ENCODE measurements around the gene ATF6B. TPM values are rescaled to one million over a fixed set of nuclear protein-coding genes. Genes with fewer than 3 reads are reported as not detected.

Gene ATF6B
- total and polyA plus RNA-seq, 4 experiments from 2014 or later = 11.4 to 154 (median 89.2) TPM

DNA sequence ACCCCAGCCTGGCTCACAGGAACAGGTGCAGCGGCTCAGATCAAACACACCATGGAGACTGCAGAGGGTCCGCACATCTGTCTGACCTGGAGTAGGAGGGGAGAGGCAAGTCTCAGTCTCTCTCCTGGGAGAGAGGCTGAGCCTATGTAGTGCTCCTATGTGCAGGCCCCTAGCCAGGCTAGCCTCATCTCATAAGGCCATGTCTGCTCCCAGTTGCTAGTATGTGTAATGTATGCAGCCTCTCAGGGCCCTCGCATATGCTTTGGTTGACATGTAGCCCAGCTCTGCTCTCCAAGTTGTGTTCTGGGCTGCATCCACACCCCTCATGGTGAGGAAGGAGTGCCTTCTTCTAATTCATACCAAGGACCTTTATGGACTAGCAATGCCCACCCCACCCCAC lies 30.7 kb downstream of the ATF6B start:
- H3K36me3 Mint-ChIP-seq = no peaks in the 10 kb centered on the region
- no peak overlapping the region for H3K4me3 Mint-ChIP-seq
- no peak for DNase-seq
- H3K4me1 ChIP-seq (ENCODE audit: insufficient read depth, low read length) = no peaks in the 10 kb centered on the region
- no peaks in the 10 kb centered on the region for H3K36me3 ChIP-seq (ENCODE audit: insufficient read depth, low read length)
- ChIA-PET POLR2A (ENCODE audit: partially characterized antibody) (no interaction called here), CTCF (ENCODE audit: partially characterized antibody) (no interaction called here)
- H3K9me3 ChIP-seq (ENCODE audit: control insufficient read depth in 1 of 2, low read length in 2 of 2) = no peaks in the 10 kb centered on the region
- H3K4me1 Mint-ChIP-seq = peaks cover 0 to 4% (median 1%) of the 10 kb centered on the region in 4 donors
- peak overlapping the region in 1 of 7 donors; percentile 7 for H3K27ac Mint-ChIP-seq
- H3K9me3 Mint-ChIP-seq = no peaks in the 10 kb centered on the region
- H3K27ac ChIP-seq (ENCODE audit: low read depth, low read length) = no peak overlapping the region
- H3K27me3 Mint-ChIP-seq = peaks cover 15 to 29% of the 10 kb centered on the region in 2 donors
- H3K4me3 ChIP-seq (ENCODE audit: low read length in 2 of 2) = no peak overlapping the region
- intact Hi-C loops (cut with micrococcal nuclease) = no loop called here
- peaks cover 23% of the 10 kb centered on the region for H3K27me3 ChIP-seq (ENCODE audit: insufficient read depth, low read length)

DNA sequence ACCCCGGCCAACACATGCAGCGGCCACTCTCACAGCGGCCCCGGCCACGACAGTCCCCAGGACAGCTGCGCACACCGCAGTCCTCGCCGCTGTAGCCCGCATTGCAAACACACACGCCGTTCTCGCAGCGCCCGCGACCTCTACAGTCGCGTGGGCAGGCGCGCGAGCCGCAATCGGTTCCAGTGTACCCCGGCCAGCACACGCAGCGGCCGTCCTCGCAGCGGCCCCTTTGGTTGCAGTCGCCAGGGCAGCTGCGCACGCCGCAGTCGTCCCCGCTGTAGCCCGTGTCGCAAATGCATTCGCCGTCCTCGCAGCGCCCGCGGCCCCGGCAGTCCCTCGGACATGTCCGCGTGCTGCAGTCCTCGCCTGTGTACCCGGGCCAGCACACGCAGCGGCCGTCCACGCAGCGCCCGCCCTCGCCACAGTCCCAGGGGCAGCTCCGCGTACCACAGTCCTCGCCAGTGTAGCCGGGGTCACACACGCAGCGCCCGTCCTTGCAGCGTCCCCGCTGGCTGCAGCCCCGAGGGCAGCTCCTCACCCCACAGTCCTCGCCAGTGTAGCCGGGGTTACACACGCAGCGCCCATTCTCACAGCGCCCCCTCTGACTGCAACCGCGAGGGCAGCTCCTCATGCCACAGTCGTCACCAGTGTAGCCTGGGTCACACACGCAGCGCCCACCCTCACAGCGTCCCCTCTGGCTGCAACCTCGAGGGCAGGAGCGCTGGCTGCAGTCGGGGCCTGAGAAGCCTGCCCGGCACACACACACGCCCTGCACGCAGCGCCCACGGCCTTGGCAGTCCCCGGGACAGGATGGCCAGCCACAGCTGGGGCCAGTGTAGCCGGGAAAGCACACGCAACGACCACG lies 31.4 kb downstream of the ATF6B start:
- no peaks in the 10 kb centered on the region for H3K4me1 ChIP-seq (ENCODE audit: insufficient read depth, low read length)
- DNase-seq = no peak
- H3K27me3 ChIP-seq (ENCODE audit: insufficient read depth, low read length) = peaks cover 23% of the 10 kb centered on the region
- Mint-ChIP-seq H3K4me1 (peaks cover 0 to 4% (median 1%) of the 10 kb centered on the region in 4 donors), H3K27me3 (peaks cover 15 to 29% of the 10 kb centered on the region in 2 donors), H3K36me3 (no peaks in the 10 kb centered on the region), H3K9me3 (no peaks in the 10 kb centered on the region), H3K4me3 (peak overlapping the region in 3 of 8 donors; percentile 10 to 77 (median 35)), H3K27ac (no peak overlapping the region)
- H3K36me3 ChIP-seq (ENCODE audit: insufficient read depth, low read length) = no peaks in the 10 kb centered on the region
- H3K9me3 ChIP-seq (ENCODE audit: control insufficient read depth in 1 of 2, low read length in 2 of 2) = no peaks in the 10 kb centered on the region
- no peak overlapping the region for H3K27ac ChIP-seq (ENCODE audit: low read depth, low read length)
- CTCF ChIA-PET (ENCODE audit: partially characterized antibody) = no interaction called here
- POLR2A ChIA-PET (ENCODE audit: partially characterized antibody) = no interaction called here
- no peak overlapping the region for H3K4me3 ChIP-seq (ENCODE audit: low read length in 2 of 2)
- intact Hi-C loops (cut with micrococcal nuclease) = no loop called here

- Mint-ChIP-seq H3K27me3 (peaks cover 15 to 29% of the 10 kb centered on the region in 2 donors), H3K27ac (no peak overlapping the region), H3K4me1 (peaks cover 0 to 4% (median 1%) of the 10 kb centered on the region in 4 donors), H3K9me3 (no peaks in the 10 kb centered on the region), H3K36me3 (no peaks in the 10 kb centered on the region), H3K4me3 (peak overlapping the region in 1 of 8 donors; percentile 45)
- Histone ChIP-seq H3K4me1 (ENCODE audit: insufficient read depth, low read length) (no peaks in the 10 kb centered on the region), H3K9me3 (ENCODE audit: control insufficient read depth in 1 of 2, low read length in 2 of 2) (no peaks in the 10 kb centered on the region), H3K4me3 (ENCODE audit: low read length in 2 of 2) (no peak overlapping the region), H3K36me3 (ENCODE audit: insufficient read depth, low read length) (no peaks in the 10 kb centered on the region), H3K27ac (ENCODE audit: low read depth, low read length) (no peak overlapping the region), H3K27me3 (ENCODE audit: insufficient read depth, low read length) (peaks cover 23% of the 10 kb centered on the region)
- ChIA-PET CTCF (ENCODE audit: partially characterized antibody) (no interaction called here), POLR2A (ENCODE audit: partially characterized antibody) (no interaction called here)
- intact Hi-C loops (cut with micrococcal nuclease) = no loop called here
- DNase-seq = no peak
Observed at GRCh38 chr6:32096087-32096393, 32.0 kb downstream of the ATF6B start.

GRCh38 chr6:32095338-32096086 lies 32.5 kb downstream of the ATF6B start:
- intact Hi-C loops (cut with micrococcal nuclease) = no loop called here
- Mint-ChIP-seq H3K4me3 (peak overlapping the region in 2 of 8 donors; percentile 45 to 59), H3K9me3 (no peaks in the 10 kb centered on the region), H3K4me1 (peaks cover 0 to 4% (median 1%) of the 10 kb centered on the region in 4 donors), H3K36me3 (no peaks in the 10 kb centered on the region), H3K27ac (no peak overlapping the region), H3K27me3 (peaks cover 15 to 28% of the 10 kb centered on the region in 2 donors)
- peaks cover 23% of the 10 kb centered on the region for H3K27me3 ChIP-seq (ENCODE audit: insufficient read depth, low read length)
- H3K27ac ChIP-seq (ENCODE audit: low read depth, low read length) = no peak overlapping the region
- H3K36me3 ChIP-seq (ENCODE audit: insufficient read depth, low read length) = no peaks in the 10 kb centered on the region
- H3K4me3 ChIP-seq (ENCODE audit: low read length in 2 of 2) = no peak overlapping the region
- no peak for DNase-seq
- no peaks in the 10 kb centered on the region for H3K9me3 ChIP-seq (ENCODE audit: control insufficient read depth in 1 of 2, low read length in 2 of 2)
- ChIA-PET POLR2A (ENCODE audit: partially characterized antibody) (no interaction called here), CTCF (ENCODE audit: partially characterized antibody) (no interaction called here)
- no peaks in the 10 kb centered on the region for H3K4me1 ChIP-seq (ENCODE audit: insufficient read depth, low read length)

- Mint-ChIP-seq H3K36me3 (no peaks in the 10 kb centered on the region), H3K27ac (no peak overlapping the region), H3K4me1 (peaks cover 0 to 5% (median 3%) of the 10 kb centered on the region in 4 donors), H3K27me3 (peaks cover 10 to 17% of the 10 kb centered on the region in 2 donors), H3K4me3 (no peak overlapping the region), H3K9me3 (no peaks in the 10 kb centered on the region)
- Histone ChIP-seq H3K9me3 (ENCODE audit: control insufficient read depth in 1 of 2, low read length in 2 of 2) (no peaks in the 10 kb centered on the region), H3K27ac (ENCODE audit: low read depth, low read length) (no peak overlapping the region), H3K4me3 (ENCODE audit: low read length in 2 of 2) (no peak overlapping the region), H3K36me3 (ENCODE audit: insufficient read depth, low read length) (no peaks in the 10 kb centered on the region), H3K27me3 (ENCODE audit: insufficient read depth, low read length) (peaks cover 19% of the 10 kb centered on the region), H3K4me1 (ENCODE audit: insufficient read depth, low read length) (no peaks in the 10 kb centered on the region)
- DNase-seq = no peak
- ChIA-PET POLR2A (ENCODE audit: partially characterized antibody) (no interaction called here), CTCF (ENCODE audit: partially characterized antibody) (no interaction called here)
- intact Hi-C loops (cut with micrococcal nuclease) = no loop called here
Observed at GRCh38 chr6:32092760-32093497, 35.1 kb downstream of the ATF6B start.

- CTCF ChIA-PET (ENCODE audit: partially characterized antibody) = interaction anchor here (1.0 to 3.4 kb wide), 2 partner anchors 28 to 65 kb away, joined by 3 to 9 read pairs; no protein-coding TSS in a partner anchor
- peak overlapping the region in 2 of 8 donors; percentile 8 to 41 for H3K4me3 Mint-ChIP-seq
- Histone ChIP-seq H3K9me3 (ENCODE audit: control insufficient read depth in 1 of 2, low read length in 2 of 2) (no peaks in the 10 kb centered on the region), H3K27ac (ENCODE audit: low read depth, low read length) (no peak overlapping the region), H3K4me1 (ENCODE audit: insufficient read depth, low read length) (no peaks in the 10 kb centered on the region), H3K4me3 (ENCODE audit: low read length in 2 of 2) (no peak overlapping the region), H3K27me3 (ENCODE audit: insufficient read depth, low read length) (peaks cover 16% of the 10 kb centered on the region), H3K36me3 (ENCODE audit: insufficient read depth, low read length) (no peaks in the 10 kb centered on the region)
- POLR2A ChIA-PET (ENCODE audit: partially characterized antibody) = no interaction called here
- intact Hi-C loops (cut with micrococcal nuclease) = no loop called here
- H3K27me3 Mint-ChIP-seq = peaks cover 19 to 20% of the 10 kb centered on the region in 2 donors
- no peaks in the 10 kb centered on the region for H3K9me3 Mint-ChIP-seq
- H3K4me1 Mint-ChIP-seq = peaks cover 1 to 15% (median 3%) of the 10 kb centered on the region in 4 donors
- no peaks in the 10 kb centered on the region for H3K36me3 Mint-ChIP-seq
- DNase-seq = no peak
- H3K27ac Mint-ChIP-seq = peak overlapping the region in 4 of 7 donors; percentile 18 to 79 (median 74)
Observed at GRCh38 chr6:32089082-32089828, 38.8 kb downstream of the ATF6B start.

Data from CD4-positive, alpha-beta memory T cell (primary cell).